Pancreas (tissue), 10 donors: ENCODE results near the gene MARCHF7. TPM values are rescaled to one million over a fixed set of nuclear protein-coding genes. Genes with fewer than 3 reads are reported as not detected.
"Not testable (repeated sequence)": the region's sequence is repeated elsewhere in the genome, so short reads cannot be mapped to it uniquely, and the experiment has no call there.

Experiments
- ATAC-seq, 4 donors: fragments of 200-7000 bp; cut with Tn5 transposase; one replicate each; pipeline versions ENCODE4 v1.8.0 to v1.9.1; 2020; ENCODE audit warnings: mild to moderate bottlenecking in 4 of 4, moderate library complexity in 4 of 4
- DNase-seq, 6 donors: peaks; one replicate each; pipeline ENCODE4 v3.0.0-alpha.2; 2020
- FAIRE-seq: peaks from 2 replicates; lab custom pipeline; 2012; peaks lifted over from hg19 to GRCh38; lab: Jason Lieb, UNC
- H3K27ac ChIP-seq, 4 donors: fragments of 200-600 bp; sonication (generic); 1 replicate in 3 of 4; 2 replicates in 1 of 4; pipeline versions ENCODE4 v1.5.0 to v1.8.0; 2020
- H3K27me3 ChIP-seq, 4 donors: fragments of 200-600 bp; one replicate each; pipeline ENCODE4 v1.8.0; 2021
- H3K36me3 ChIP-seq, 3 donors: fragments of 200-600 bp; sonication (generic) in 1 of 3; one replicate each; pipeline versions ENCODE4 v1.5.0 to v1.8.0; 2020 to 2021
- H3K4me1 ChIP-seq, 3 donors: fragments of 200-600 bp; one replicate each; pipeline ENCODE4 v1.8.0; 2021
- H3K4me3 ChIP-seq, 4 donors: fragments of 200-600 bp; sonication (generic) in 2 of 4; one replicate each; pipeline versions ENCODE4 v1.5.0 to v1.8.0; 2020 to 2021
- H3K9me3 ChIP-seq, 4 donors: fragments of 200-600 bp; one replicate each; pipeline ENCODE4 v1.8.0; 2021
- CTCF ChIP-seq, 4 donors: fragments of 200-600 bp; sonication (generic) in 3 of 4; IDR thresholded peaks; one replicate each; pipeline versions ENCODE4 v1.5.0 to v1.8.0; 2021; ENCODE audit warnings: antibody characterized with exemption in 4 of 4
- WGBS, 2 donors: extraction: QIAGEN DNeasy Blood & Tissue Kit; methylation state at CpG; one replicate each; pipeline ENCODE4 v1.1.7; 2013; 5-methylcytosine and 5-hydroxymethylcytosine counted together
- intact Hi-C, 3 donors: fragments of 100-400 bp; cut with DNase I; formaldehyde crosslinking; loops; one replicate each; pipeline versions ENCODE4 v1.11.1 to v1.14.2; 2022
- polyA plus RNA-seq, 2 donors: library from polyadenylated mRNA; stranded (reverse); fragments of 200-250 nt; gene quantifications; one replicate each; pipeline ENCODE4 v1.2.3, GENCODE V29; 2013
- total RNA-seq, 6 donors: library from RNA; stranded (reverse); fragmentation: NEBNext Ultra II Directional in 4 of 6; extraction: Animal tissue kit (Norgen Biotek cat#: 25700) in 4 of 6; gene quantifications; one replicate each; pipeline versions ENCODE4 v1.2.1 to v1.2.4, GENCODE V29; 2021 to 2023
- donor health status: healthy with polysubstance abuse.
- donor health status: DM: no; HTN: no; CAD: no; lungs with moderate emphysema.
- donor health status: DM: no; HTN: no; CAD: no.
- donor health status: control.
- donor health status: control.
- donor health status: Bipolar disorder and iron deficiency.
- donor health status: DM: yes; HTN: yes; CAD: no.
- donor health status: DM: no; HTN: no; CAD: no.
- donor health status: DM: no; HTN: no; CAD: no.
- donor health status: DM: yes; HTN: yes; CAD: no.

MARCHF7 gene
- total and polyA plus RNA-seq, 8 donors: 8.4 to 31.9 (median 19.5) TPM

GRCh38 chr2:159716857-159717256 lies 4.6 kb downstream of the MARCHF7 start:
- no peak overlapping the region for H3K27ac ChIP-seq
- intact Hi-C loops: loop anchor here in 1 of 3 donors (10.0 kb wide), 1 partner anchor 88 kb away; no protein-coding TSS in a partner anchor
- ATAC-seq (no peak), FAIRE-seq (no peak), DNase-seq (no peak)
- no peaks in the 10 kb centered on the region for H3K9me3 ChIP-seq
- 81 to 84% methylated on average over 2 of the region's 2 CpGs for WGBS, 2 donors
- no peaks in the 10 kb centered on the region for H3K36me3 ChIP-seq
- TF ChIP-seq CTCF (IDR thresholded peaks at IDR 0.05): no peak
- no peaks in the 10 kb centered on the region for H3K27me3 ChIP-seq
- peaks cover 14 to 21% (median 18%) of the 10 kb centered on the region in 3 donors for H3K4me1 ChIP-seq
- H3K4me3 ChIP-seq: no peak overlapping the region

GRCh38 chr2:159720676-159721075 lies 8.4 kb downstream of the MARCHF7 start:
- 92 to 94% methylated on average over 10 of the region's 10 CpGs for WGBS, 2 donors
- TF ChIP-seq CTCF (IDR thresholded peaks at IDR 0.05): no peak
- DNase-seq (no peak), FAIRE-seq (no peak), ATAC-seq (no peak)
- intact Hi-C loops: no loop called here
- Histone ChIP-seq H3K27me3 (no peaks in the 10 kb centered on the region), H3K27ac (no peak overlapping the region), H3K4me3 (no peak overlapping the region), H3K4me1 (peaks cover 6 to 21% (median 16%) of the 10 kb centered on the region in 3 donors), H3K36me3 (no peaks in the 10 kb centered on the region), H3K9me3 (no peaks in the 10 kb centered on the region)

- FAIRE-seq (no peak), DNase-seq (no peak), ATAC-seq (no peak)
- no peak overlapping the region for H3K4me3 ChIP-seq
- WGBS, 2 donors: 91 to 92% methylated on average over 2 of the region's 2 CpGs
- H3K36me3 ChIP-seq: no peaks in the 10 kb centered on the region
- no peak for TF ChIP-seq CTCF (IDR thresholded peaks at IDR 0.05)
- H3K9me3 ChIP-seq: no peaks in the 10 kb centered on the region
- H3K27ac ChIP-seq: no peak overlapping the region
- intact Hi-C loops: no loop called here
- peaks cover 8 to 15% (median 14%) of the 10 kb centered on the region in 3 donors for H3K4me1 ChIP-seq
- no peaks in the 10 kb centered on the region for H3K27me3 ChIP-seq
Measured at GRCh38 chr2:159722580-159722979, 10.3 kb downstream of the MARCHF7 start.

GRCh38 chr2:159724795-159725572 lies 12.7 kb downstream of the MARCHF7 start:
- DNase-seq, H3K27ac ChIP-seq, ATAC-seq, H3K27me3 ChIP-seq, H3K9me3 ChIP-seq, intact Hi-C loops, H3K4me3 ChIP-seq, FAIRE-seq, H3K36me3 ChIP-seq: not testable (repeated sequence)
- WGBS, 2 donors: 78 to 85% methylated on average over 6 of the region's 6 CpGs
- H3K4me1 ChIP-seq: peaks cover 7 to 12% (median 9%) of the 10 kb centered on the region in 3 donors

- peaks cover 0 to 7% (median 2%) of the 10 kb centered on the region in 3 donors for H3K36me3 ChIP-seq
- no peaks in the 10 kb centered on the region for H3K27me3 ChIP-seq
- no peak for FAIRE-seq
- no peaks in the 10 kb centered on the region for H3K9me3 ChIP-seq
- ATAC-seq: no peak
- 91 to 95% methylated on average over 3 of the region's 3 CpGs for WGBS, 2 donors
- intact Hi-C loops: no loop called here
- H3K4me3 ChIP-seq: no peak overlapping the region
- no peak for TF ChIP-seq CTCF (IDR thresholded peaks at IDR 0.05)
- DNase-seq: no peak
- peaks cover 7 to 12% (median 9%) of the 10 kb centered on the region in 3 donors for H3K4me1 ChIP-seq
- no peak overlapping the region for H3K27ac ChIP-seq
Measured at GRCh38 chr2:159725713-159726112, 13.4 kb downstream of the MARCHF7 start.
